Activated CD4-positive, alpha-beta T cell treated with anti-CD3 and anti-CD28 coated beads, Interleukin-2, amount 10 ng/mL, durations not matched to agents 7 days and 5 days (primary cell): ENCODE data around the gene ZNF836. TPM values are rescaled to one million over a fixed set of nuclear protein-coding genes. Genes with fewer than 3 reads are reported as not detected.
"Not testable (repeated sequence)": the region's sequence is repeated elsewhere in the genome, so short reads cannot be mapped to it uniquely, and the experiment has no call there.

Experiments
- CTCF ChIA-PET: fragments of 350-600 bp; sonication (Branson Sonifier 250); formaldehyde crosslinking; loops from one replicate; lab custom pipeline; 2021; ENCODE audit warnings: antibody characterized with exemption; lab: Charles Lee
- POLR2A ChIA-PET: fragments of 350-600 bp; sonication (Branson Sonifier 250); formaldehyde crosslinking; loops from one replicate; lab custom pipeline; 2021; ENCODE audit warnings: antibody characterized with exemption; lab: Charles Lee
- DNase-seq: peaks from one replicate; pipeline ENCODE4 v3.0.0-alpha.2; 2020
- H3K27ac Mint-ChIP-seq: one replicate; pipeline ENCODE4 v1.8.0; 2021; ENCODE audit warnings: mild to moderate bottlenecking, moderate library complexity, mixed read lengths
- H3K27me3 Mint-ChIP-seq: one replicate; pipeline ENCODE4 v1.8.0; 2021; ENCODE audit warnings: mixed read lengths
- H3K36me3 Mint-ChIP-seq: one replicate; pipeline ENCODE4 v1.8.0; 2021; ENCODE audit warnings: low read depth, mixed read lengths
- H3K4me1 Mint-ChIP-seq: one replicate; pipeline ENCODE4 v1.8.0; 2021; ENCODE audit warnings: mixed read lengths
- H3K4me3 Mint-ChIP-seq: one replicate; pipeline ENCODE4 v1.8.0; 2021; ENCODE audit warnings: mild to moderate bottlenecking, moderate library complexity, mixed read lengths
- H3K9me3 Mint-ChIP-seq: one replicate; pipeline ENCODE4 v1.8.0; 2021; ENCODE audit warnings: mixed read lengths
- total RNA-seq, 2 experiments: library from RNA; stranded (reverse); gene quantifications; one replicate each; pipeline ENCODE4 v1.2.3, GENCODE V29; 2021

Gene ZNF836
- 10 to 100 TPM; 21.7 to 23.5 TPM for total RNA-seq

DNA sequence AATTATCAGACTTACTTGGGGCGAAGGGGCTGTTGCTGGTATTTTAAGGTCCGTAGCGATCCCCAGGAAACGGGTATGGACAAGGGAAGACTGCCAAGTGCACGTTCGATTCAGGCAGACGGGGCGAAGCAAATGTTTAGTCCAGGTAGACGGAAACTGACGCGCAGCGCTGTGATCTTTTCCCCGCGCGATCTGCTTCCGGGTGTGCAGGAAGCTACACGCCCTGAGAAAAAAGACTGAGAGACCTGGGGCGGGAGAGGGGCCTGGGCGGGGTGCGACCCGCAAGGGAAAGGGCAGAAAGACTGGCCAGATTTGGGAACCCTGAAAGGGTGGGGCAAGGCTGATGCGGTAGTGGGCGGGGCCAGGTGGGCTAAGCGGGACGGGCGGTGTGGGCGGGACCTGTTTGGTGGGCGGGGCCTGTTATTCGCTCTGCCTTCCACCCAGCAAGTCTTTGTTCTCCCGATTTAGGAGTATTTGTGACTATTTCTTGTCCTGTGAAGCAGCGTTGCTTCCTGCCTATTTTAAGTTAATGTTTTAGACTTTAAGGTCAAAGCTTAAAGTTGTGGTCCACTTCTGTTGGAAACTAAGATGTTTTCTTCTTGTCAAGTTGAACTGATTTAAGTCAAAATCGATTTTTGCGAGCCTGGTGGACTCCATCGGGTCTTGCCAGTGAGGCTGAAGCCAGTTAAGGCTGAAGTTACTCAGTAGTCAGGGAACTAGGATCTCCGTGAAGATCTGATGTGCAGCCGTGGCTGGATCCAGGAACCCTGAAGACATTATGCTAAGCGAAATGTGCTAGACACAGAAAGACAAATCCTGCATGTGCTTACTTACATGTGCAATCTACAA, at the start of gene ZNF836:
ZNF836 (minus strand) TSS at position 301 of the 849 bp plus-strand sequence. CDS start 3,549 bp downstream, outside the sequence.
- Mint-ChIP-seq H3K36me3 (peaks cover 51% of the 10 kb centered on the region), H3K4me3 (peak within 1 kb of the TSS; percentile 83), H3K27ac (peak within 1 kb of the TSS; percentile 93), H3K4me1 (peaks cover 29% of the 10 kb centered on the region), H3K27me3 (no peaks in the 10 kb centered on the region), H3K9me3 (peaks cover 32% of the 10 kb centered on the region)
- ChIA-PET CTCF (interaction anchor here (0.9 to 1.6 kb wide), 2 partner anchors 10 to 18 kb away, joined by 3 to 4 read pairs; partner anchors contain the start of gene PPP2R1A), POLR2A (interaction anchor here (0.6 to 1.0 kb wide), 2 partner anchors 18 to 69 kb away, joined by 3 read pairs; partner anchors contain the start of gene PPP2R1A)
- DNase-seq: peak; percentile 95

DNA sequence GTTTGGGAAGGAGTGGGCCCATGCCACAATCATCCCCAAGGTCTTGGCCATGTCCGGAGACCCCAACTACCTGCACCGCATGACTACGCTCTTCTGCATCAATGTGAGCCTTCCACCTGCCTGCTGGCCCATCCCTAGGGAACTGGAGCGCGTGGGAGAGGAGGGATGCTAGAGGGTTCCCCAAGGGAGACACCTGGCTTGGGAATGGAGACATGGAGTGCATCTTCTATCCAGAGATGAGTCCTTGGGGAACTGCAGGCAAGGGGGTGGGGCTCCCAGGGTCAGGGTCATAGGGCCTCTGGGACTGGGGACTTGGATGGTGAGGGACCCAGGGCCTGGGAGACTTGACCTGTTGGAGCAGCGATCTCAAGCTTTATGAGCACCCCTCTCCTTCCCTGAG, 49.6 kb upstream of the ZNF836 start:
- Mint-ChIP-seq H3K4me1 (no peaks in the 10 kb centered on the region), H3K27ac (peak overlapping the region; percentile 46), H3K4me3 (no peak overlapping the region), H3K36me3 (peaks cover 88% of the 10 kb centered on the region), H3K9me3 (no peaks in the 10 kb centered on the region), H3K27me3 (no peaks in the 10 kb centered on the region)
- CTCF ChIA-PET: no interaction called here
- POLR2A ChIA-PET: no interaction called here
- DNase-seq: no peak

DNA sequence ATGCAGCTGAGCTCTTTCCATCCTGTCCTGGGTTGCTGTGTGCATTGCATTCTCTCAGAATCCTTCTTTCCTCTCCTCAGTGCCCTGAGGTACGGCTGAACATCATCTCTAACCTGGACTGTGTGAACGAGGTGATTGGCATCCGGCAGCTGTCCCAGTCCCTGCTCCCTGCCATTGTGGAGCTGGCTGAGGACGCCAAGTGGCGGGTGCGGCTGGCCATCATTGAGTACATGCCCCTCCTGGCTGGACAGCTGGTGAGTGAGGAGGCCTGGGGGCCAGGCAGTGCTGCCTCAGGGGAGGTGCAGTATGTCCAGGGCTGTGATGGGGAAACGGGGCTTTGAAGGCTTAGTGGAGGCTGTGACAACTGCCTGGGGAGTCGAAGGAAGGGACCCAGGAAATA, 48.2 kb upstream of the ZNF836 start:
- Mint-ChIP-seq H3K4me3 (no peak overlapping the region), H3K9me3 (no peaks in the 10 kb centered on the region), H3K27ac (no peak overlapping the region), H3K36me3 (peaks cover 83% of the 10 kb centered on the region), H3K27me3 (no peaks in the 10 kb centered on the region), H3K4me1 (no peaks in the 10 kb centered on the region)
- DNase-seq: no peak
- POLR2A ChIA-PET: no interaction called here
- CTCF ChIA-PET: interaction anchor here (0.8 to 0.9 kb wide), 2 partner anchors 8 to 30 kb away, joined by 3 read pairs; partner anchors contain the start of gene PPP2R1A

DNA sequence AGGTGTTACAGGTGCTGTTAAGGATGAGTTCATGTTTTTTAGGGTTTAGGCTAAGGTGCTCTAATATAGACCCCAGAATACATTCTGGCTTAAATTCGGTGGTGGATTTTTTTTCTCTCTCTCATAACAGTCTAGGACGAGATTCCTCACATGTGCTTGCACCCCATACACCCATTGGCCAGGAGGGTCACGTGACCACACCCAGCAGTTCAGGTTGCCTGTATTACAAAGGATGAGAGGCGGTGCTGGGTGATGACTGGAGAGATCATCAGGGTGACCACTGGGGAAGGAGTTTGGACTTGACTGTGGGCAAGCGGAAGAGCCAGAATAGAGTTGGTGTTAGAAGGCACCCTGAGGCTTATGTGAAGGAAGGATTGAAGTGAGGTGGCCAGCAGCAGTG, 46.2 kb upstream of the ZNF836 start:
- Mint-ChIP-seq H3K4me3 (no peak overlapping the region), H3K27me3 (no peaks in the 10 kb centered on the region), H3K4me1 (no peaks in the 10 kb centered on the region), H3K27ac (no peak overlapping the region), H3K9me3 (no peaks in the 10 kb centered on the region), H3K36me3 (peaks cover 80% of the 10 kb centered on the region)
- ChIA-PET CTCF (no interaction called here), POLR2A (no interaction called here)
- DNase-seq: no peak

DNA sequence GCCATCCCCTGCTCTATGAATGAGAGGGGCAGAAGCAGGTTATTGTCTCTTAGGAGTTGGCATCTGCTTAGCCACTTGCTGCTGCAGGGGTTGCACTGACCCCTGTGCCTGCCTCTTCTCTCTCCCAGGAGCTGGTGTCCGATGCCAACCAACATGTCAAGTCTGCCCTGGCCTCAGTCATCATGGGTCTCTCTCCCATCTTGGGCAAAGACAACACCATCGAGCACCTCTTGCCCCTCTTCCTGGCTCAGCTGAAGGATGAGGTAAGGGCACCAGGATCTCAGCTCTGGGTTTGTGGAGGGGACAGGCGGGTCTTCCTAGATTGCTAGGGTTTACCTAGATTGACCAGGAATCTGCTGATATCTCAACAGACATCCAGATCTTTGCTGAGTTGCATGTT, 45.0 kb upstream of the ZNF836 start:
- POLR2A ChIA-PET: no interaction called here

DNA sequence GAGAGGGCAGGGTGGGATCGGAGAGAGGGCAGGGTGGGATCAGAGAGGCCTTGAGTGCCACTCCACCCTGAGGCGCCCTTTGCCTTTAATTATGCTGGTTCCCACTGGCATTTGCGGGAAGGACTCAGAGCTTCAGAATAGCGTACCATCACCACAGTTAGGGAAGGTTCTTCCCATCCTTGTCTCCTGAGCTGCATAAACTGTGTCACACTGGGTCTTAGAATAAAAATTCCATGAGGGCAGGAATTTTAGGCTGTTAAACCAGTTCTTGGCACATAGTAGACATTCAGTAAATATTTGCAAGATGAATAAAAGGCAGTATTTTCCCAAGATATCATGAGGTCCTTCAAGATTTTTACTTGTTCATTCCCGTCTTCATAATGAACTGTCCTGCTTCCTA, 42.8 kb upstream of the ZNF836 start:
- Mint-ChIP-seq H3K27ac (no peak overlapping the region), H3K9me3 (no peaks in the 10 kb centered on the region), H3K27me3 (no peaks in the 10 kb centered on the region), H3K36me3 (peaks cover 73% of the 10 kb centered on the region), H3K4me3 (no peak overlapping the region), H3K4me1 (no peaks in the 10 kb centered on the region)
- ChIA-PET POLR2A (no interaction called here), CTCF (interaction anchor here (1.7 kb wide), 1 partner anchor 9 kb away, joined by 6 read pairs; no protein-coding TSS in a partner anchor)
- DNase-seq: no peak

More for the DNA sequence above, 45.0 kb upstream of the ZNF836 start:
- Mint-ChIP-seq H3K27ac (no peak overlapping the region), H3K36me3 (peaks cover 80% of the 10 kb centered on the region), H3K27me3 (no peaks in the 10 kb centered on the region), H3K4me1 (no peaks in the 10 kb centered on the region), H3K9me3 (no peaks in the 10 kb centered on the region), H3K4me3 (no peak overlapping the region)
- CTCF ChIA-PET: no interaction called here
- no peak for DNase-seq

DNA sequence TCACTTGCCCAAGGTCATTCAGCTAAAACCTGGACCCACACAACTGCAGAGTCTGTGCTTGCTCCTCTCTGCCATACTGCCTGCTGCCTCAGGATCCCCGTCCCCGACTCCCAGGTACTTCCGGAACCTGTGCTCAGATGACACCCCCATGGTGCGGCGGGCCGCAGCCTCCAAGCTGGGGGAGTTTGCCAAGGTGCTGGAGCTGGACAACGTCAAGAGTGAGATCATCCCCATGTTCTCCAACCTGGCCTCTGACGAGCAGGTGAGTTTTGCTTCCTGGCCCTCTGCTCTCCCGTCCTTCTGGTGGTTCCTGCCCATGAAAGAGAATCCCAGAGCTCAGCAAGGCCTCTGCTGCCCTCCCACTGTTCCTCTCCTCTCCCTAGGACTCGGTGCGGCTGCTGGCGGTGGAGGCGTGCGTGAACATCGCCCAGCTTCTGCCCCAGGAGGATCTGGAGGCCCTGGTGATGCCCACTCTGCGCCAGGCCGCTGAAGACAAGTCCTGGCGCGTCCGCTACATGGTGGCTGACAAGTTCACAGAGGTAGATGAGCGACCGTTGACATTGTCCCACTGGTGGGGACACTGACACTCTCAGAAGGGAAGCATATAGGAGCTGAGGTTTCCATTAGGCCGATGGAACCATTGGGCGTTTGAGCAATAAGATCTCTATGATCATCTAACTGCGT, 41.3 kb upstream of the ZNF836 start:
- H3K36me3 Mint-ChIP-seq: peaks cover 70% of the 10 kb centered on the region
- ChIA-PET POLR2A (no interaction called here), CTCF (interaction anchor here (0.9 to 1.3 kb wide), 2 partner anchors 16 to 25 kb away, joined by 3 to 4 read pairs; no protein-coding TSS in a partner anchor)
- no peak overlapping the region for H3K4me3 Mint-ChIP-seq
- H3K9me3 Mint-ChIP-seq: no peaks in the 10 kb centered on the region
- no peak for DNase-seq
- no peaks in the 10 kb centered on the region for H3K27me3 Mint-ChIP-seq
- no peaks in the 10 kb centered on the region for H3K4me1 Mint-ChIP-seq
- H3K27ac Mint-ChIP-seq: no peak overlapping the region

DNA sequence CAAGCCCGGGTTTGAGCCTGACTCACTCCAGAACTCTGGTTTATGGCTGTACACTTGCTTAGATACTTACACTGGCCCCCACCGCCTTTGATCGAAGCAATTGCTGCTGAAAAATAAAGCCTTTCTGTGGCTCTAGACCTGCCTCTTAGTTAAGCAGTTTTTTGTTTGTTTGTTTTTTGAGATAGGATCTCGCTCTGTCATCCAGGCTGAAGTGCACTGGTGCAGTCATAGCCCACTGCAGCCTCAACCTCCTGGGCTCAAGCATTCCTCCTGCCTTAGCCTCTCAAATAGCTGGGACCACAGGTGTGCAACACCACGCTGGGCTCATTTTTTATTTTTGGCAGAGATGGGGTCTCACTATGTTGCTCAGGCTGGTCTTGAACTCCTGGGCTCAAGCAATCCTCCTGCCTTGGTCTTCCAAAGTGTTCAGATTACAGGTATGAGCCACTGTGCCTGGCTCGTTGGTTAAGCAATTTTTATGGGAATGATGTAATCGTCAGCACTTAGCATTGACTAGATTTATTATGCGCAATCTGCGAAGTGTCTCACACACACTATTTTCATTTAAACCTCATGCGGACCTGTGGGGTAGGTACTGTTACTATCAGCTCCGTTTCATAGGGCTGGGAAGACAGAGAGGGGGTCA, 40.6 kb upstream of the ZNF836 start:
- Mint-ChIP-seq H3K36me3 (peaks cover 71% of the 10 kb centered on the region), H3K4me1 (no peaks in the 10 kb centered on the region), H3K9me3 (no peaks in the 10 kb centered on the region), H3K27me3 (no peaks in the 10 kb centered on the region), H3K27ac (no peak overlapping the region), H3K4me3 (no peak overlapping the region)
- DNase-seq: no peak
- ChIA-PET POLR2A (no interaction called here), CTCF (interaction anchor here (0.9 to 1.3 kb wide), 2 partner anchors 15 to 26 kb away, joined by 3 to 4 read pairs; no protein-coding TSS in a partner anchor)

DNA sequence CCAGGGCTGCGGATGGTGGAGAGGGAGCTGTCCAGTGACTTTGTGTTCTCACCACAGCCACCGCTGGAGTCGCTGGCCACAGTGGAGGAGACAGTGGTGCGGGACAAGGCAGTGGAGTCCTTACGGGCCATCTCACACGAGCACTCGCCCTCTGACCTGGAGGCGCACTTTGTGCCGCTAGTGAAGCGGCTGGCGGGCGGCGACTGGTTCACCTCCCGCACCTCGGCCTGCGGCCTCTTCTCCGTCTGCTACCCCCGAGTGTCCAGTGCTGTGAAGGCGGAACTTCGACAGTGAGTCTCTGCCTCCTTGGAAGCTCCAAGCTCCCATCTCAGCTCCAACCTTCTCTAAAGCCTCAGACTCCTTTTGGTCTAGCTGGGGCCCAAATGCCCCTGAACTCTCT, 39.8 kb upstream of the ZNF836 start:
- POLR2A ChIA-PET: no interaction called here
- no peak for DNase-seq
- Mint-ChIP-seq H3K27me3 (no peaks in the 10 kb centered on the region), H3K4me3 (no peak overlapping the region), H3K4me1 (no peaks in the 10 kb centered on the region), H3K27ac (no peak overlapping the region), H3K36me3 (peaks cover 72% of the 10 kb centered on the region), H3K9me3 (no peaks in the 10 kb centered on the region)
- CTCF ChIA-PET: no interaction called here

DNA sequence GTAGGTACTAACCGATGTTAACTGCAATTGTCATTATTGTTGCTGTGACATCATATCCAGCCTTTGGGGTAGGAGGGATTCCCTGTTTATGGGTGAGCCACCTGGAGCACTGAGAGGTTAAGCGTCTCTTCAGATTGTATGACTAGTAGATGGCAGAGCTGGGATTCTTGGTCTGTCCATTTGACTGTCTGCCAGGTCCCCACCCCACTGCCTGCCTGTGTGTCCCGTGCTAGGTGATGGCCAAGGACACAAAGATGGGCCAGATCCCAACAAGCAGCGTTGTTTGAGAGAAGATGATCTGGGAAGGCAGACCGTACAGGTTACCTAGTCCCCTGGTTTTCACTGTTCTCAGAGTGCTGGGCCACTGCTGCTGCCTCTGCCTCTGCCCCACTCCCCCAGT, 35.1 kb upstream of the ZNF836 start:
- no peaks in the 10 kb centered on the region for H3K9me3 Mint-ChIP-seq
- H3K27me3 Mint-ChIP-seq: no peaks in the 10 kb centered on the region
- ChIA-PET POLR2A (no interaction called here), CTCF (no interaction called here)
- H3K27ac Mint-ChIP-seq: no peak overlapping the region
- H3K4me3 Mint-ChIP-seq: no peak overlapping the region
- H3K36me3 Mint-ChIP-seq: peaks cover 80% of the 10 kb centered on the region
- peaks cover 2% of the 10 kb centered on the region for H3K4me1 Mint-ChIP-seq
- no peak for DNase-seq

DNA sequence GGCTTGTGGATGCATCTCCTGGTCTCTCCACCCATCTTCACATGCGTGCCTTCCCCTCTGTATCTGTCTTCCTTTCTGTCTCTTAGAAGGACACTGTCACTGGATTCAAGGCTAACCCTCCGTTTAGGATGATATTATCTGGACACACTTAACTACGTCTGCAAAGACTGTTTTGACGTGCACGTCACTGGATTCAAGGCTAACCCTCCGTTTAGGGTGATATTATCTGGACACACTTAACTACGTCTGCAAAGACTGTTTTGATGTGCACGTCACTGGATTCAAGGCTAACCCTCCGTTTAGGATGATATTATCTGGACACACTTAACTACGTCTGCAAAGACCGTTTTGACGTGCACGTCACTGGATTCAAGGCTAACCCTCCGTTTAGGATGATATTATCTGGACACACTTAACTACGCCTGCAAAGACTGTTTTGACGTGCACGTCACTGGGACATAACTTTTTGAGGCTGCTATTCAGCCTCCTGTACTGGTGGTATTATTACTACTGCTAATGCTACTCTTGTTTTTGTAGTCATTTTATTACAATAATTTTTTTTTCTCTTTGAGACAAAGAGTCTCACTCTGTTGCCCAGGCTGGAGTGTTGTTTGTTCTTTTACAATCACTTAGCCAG, 29.5 kb upstream of the ZNF836 start:
- POLR2A ChIA-PET, H3K4me1 Mint-ChIP-seq, H3K27me3 Mint-ChIP-seq, H3K9me3 Mint-ChIP-seq, H3K27ac Mint-ChIP-seq, DNase-seq, CTCF ChIA-PET, H3K4me3 Mint-ChIP-seq: not testable (repeated sequence)
- H3K36me3 Mint-ChIP-seq: peaks cover 78% of the 10 kb centered on the region

DNA sequence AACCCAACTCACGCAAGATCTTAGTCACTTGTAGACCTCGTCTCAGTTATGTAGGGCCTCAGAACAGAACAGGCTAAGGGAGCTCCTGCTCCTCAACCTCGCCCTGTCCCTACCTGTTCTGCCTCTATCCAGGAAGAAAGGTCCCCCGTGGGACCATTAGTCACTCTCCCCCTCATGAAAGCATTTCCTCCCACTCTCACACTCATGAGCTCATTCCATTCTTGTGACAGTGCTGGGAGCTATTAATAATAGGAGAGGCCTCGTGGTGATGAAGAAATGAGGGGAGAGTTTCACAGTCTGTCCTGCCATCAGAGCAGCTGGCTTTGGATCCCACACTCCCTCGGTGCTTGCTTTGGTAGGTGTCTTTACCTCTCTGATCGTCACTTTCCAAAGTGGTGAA, 28.6 kb upstream of the ZNF836 start:
- Mint-ChIP-seq H3K36me3 (peaks cover 79% of the 10 kb centered on the region), H3K9me3 (no peaks in the 10 kb centered on the region), H3K4me3 (no peak overlapping the region), H3K4me1 (peaks cover 2% of the 10 kb centered on the region), H3K27me3 (no peaks in the 10 kb centered on the region), H3K27ac (no peak overlapping the region)
- DNase-seq: no peak
- CTCF ChIA-PET: no interaction called here
- POLR2A ChIA-PET: no interaction called here
